Activated CD4-positive, alpha-beta T cell treated with anti-CD3 and anti-CD28 coated beads for 1 hour (primary cell): Measurements from ENCODE around the gene FAM98B.

Experiments used
- DNase-seq: peaks from one replicate; pipeline ENCODE4 v3.0.0-alpha.2; 2020

The FAM98B gene

GRCh38 chr15:38509152-38509551 is 55.2 kb downstream of the FAM98B start:
- no peak for DNase-seq

GRCh38 chr15:38512901-38513300 is 59.0 kb downstream of the FAM98B start:
- DNase-seq = no peak

GRCh38 chr15:38514601-38515000 is 60.7 kb downstream of the FAM98B start:
- no peak for DNase-seq

GRCh38 chr15:38516626-38517025 is 62.7 kb downstream of the FAM98B start:
- no peak for DNase-seq

- no peak for DNase-seq
These were observed 63.5 kb downstream of the FAM98B start for GRCh38 chr15:38517312-38517975.

GRCh38 chr15:38518084-38518483 is 64.2 kb downstream of the FAM98B start:
- DNase-seq = no peak

- no peak for DNase-seq
These were observed 66.1 kb downstream of the FAM98B start for GRCh38 chr15:38520035-38520434.

- DNase-seq = no peak
These were observed 67.4 kb downstream of the FAM98B start for GRCh38 chr15:38521316-38521715.

GRCh38 chr15:38522922-38523321 is 69.0 kb downstream of the FAM98B start:
- no peak for DNase-seq

GRCh38 chr15:38524156-38524555 is 70.2 kb downstream of the FAM98B start:
- no peak for DNase-seq

GRCh38 chr15:38525489-38525888 is 71.6 kb downstream of the FAM98B start:
- DNase-seq = no peak

GRCh38 chr15:38526158-38526557 is 72.2 kb downstream of the FAM98B start:
- no peak for DNase-seq

GRCh38 chr15:38528294-38528693 is 74.4 kb downstream of the FAM98B start:
- no peak for DNase-seq

- no peak for DNase-seq
These were observed 76.2 kb downstream of the FAM98B start for GRCh38 chr15:38530113-38530512.

GRCh38 chr15:38531509-38531908 is 77.6 kb downstream of the FAM98B start:
- DNase-seq = no peak

- no peak for DNase-seq
These were observed 78.8 kb downstream of the FAM98B start for GRCh38 chr15:38532728-38533127.

- DNase-seq = no peak
These were observed 79.5 kb downstream of the FAM98B start for GRCh38 chr15:38533416-38533915.

- DNase-seq = no peak
These were observed 80.0 kb downstream of the FAM98B start for GRCh38 chr15:38533926-38534325.

GRCh38 chr15:38534691-38535090 is 80.8 kb downstream of the FAM98B start:
- DNase-seq = no peak

GRCh38 chr15:38535491-38536200 is 81.7 kb downstream of the FAM98B start:
- no peak for DNase-seq

GRCh38 chr15:38536201-38536676 is 82.3 kb downstream of the FAM98B start:
- DNase-seq = no peak
